Caco-2 (cell line): ENCODE measurements around the gene TRPM7. TPM values are rescaled to one million over a fixed set of nuclear protein-coding genes. Genes with fewer than 3 reads are reported as not detected.

Experiments
- BruUV-seq: library from RNA; stranded (reverse); fragments of 400-500 nt; replicated peaks from 2 replicates; lab custom pipeline; 2021; lab: Mats Ljungman, UMichigan
- CTCF ChIA-PET: fragments of 300-600 bp; sonication (Branson Sonifier 250); formaldehyde crosslinking; loops from one replicate; lab custom pipeline; 2022; ENCODE audit warnings: antibody characterized with exemption; lab: Charles Lee
- POLR2A ChIA-PET: fragments of 300-600 bp; sonication (Branson Sonifier 250); formaldehyde crosslinking; loops from one replicate; lab custom pipeline; 2022; ENCODE audit warnings: antibody characterized with exemption; lab: Charles Lee
- DNase-seq, 2 experiments: peaks; one replicate each; pipeline versions ENCODE4 v3.0.0 to v3.0.0-alpha.2; 2020 to 2022
- H3K27me3 ChIP-seq: replicated peaks from 2 replicates; pipeline ENCODE4 v1.6.0; 2011; ENCODE audit warnings: low read length; ENCODE audit not compliant: control insufficient read depth, insufficient read depth
- H3K36me3 ChIP-seq: 2 replicates; pipeline ENCODE4 v1.5.1; 2011; ENCODE audit warnings: low read length; ENCODE audit not compliant: control insufficient read depth, insufficient read depth
- H3K4me1 ChIP-seq: fragments of 250-450 bp; sonication (Bioruptor Pico); 2 replicates; pipeline ENCODE4 v1.5.1; 2020; ENCODE audit warnings: mild to moderate bottlenecking
- H3K4me3 ChIP-seq: 2 replicates; pipeline ENCODE4 v1.5.1; 2011; ENCODE audit warnings: low read depth, mild to moderate bottlenecking, control low read depth, low read length
- H3K9me3 ChIP-seq: fragments of 250-450 bp; sonication (Bioruptor Pico); 2 replicates; pipeline ENCODE4 v1.5.1; 2020; ENCODE audit warnings: mild to moderate bottlenecking, moderate library complexity
- H3K27ac Mint-ChIP-seq: one replicate; pipeline ENCODE4 v1.8.0; 2022; ENCODE audit warnings: mixed read lengths; ENCODE audit not compliant: unreplicated experiment
- H3K27me3 Mint-ChIP-seq: one replicate; pipeline ENCODE4 v1.8.0; 2022; ENCODE audit warnings: mixed read lengths; ENCODE audit not compliant: insufficient read depth, unreplicated experiment
- H3K36me3 Mint-ChIP-seq: one replicate; pipeline ENCODE4 v1.8.0; 2022; ENCODE audit warnings: mild to moderate bottlenecking, mixed read lengths; ENCODE audit not compliant: insufficient read depth, unreplicated experiment
- H3K4me1 Mint-ChIP-seq: one replicate; pipeline ENCODE4 v1.8.0; 2022; ENCODE audit warnings: low read depth, mixed read lengths; ENCODE audit not compliant: unreplicated experiment
- H3K4me3 Mint-ChIP-seq: one replicate; pipeline ENCODE4 v1.8.0; 2022; ENCODE audit warnings: mild to moderate bottlenecking, moderate library complexity, mixed read lengths; ENCODE audit not compliant: unreplicated experiment
- H3K9me3 Mint-ChIP-seq: one replicate; pipeline ENCODE4 v1.8.0; 2022; ENCODE audit warnings: mixed read lengths; ENCODE audit not compliant: unreplicated experiment
- CTCF ChIP-seq, 2 experiments: fragments of 200-600 bp in 1 of 2; IDR thresholded peaks; 1 replicate in 1 of 2; 2 replicates in 1 of 2; pipeline versions ENCODE4 v1.5.1 to v1.8.0; 2011 to 2022; ENCODE audit warnings: antibody characterized with exemption in 1 of 2, control low read depth in 1 of 2, inconsistent platforms in 1 of 2, low read depth in 1 of 2, low read length in 1 of 2, mild to moderate bottlenecking in 1 of 2, moderate library complexity in 1 of 2; ENCODE audit not compliant: insufficient read depth in 1 of 2, severe bottlenecking in 1 of 2, unreplicated experiment in 1 of 2
- intact Hi-C: fragments of 100-400 bp; cut with micrococcal nuclease; formaldehyde crosslinking; loops from one replicate; pipeline ENCODE4 v1.10.0; 2022; ENCODE audit not compliant: unreplicated experiment
- total RNA-seq: library from RNA; stranded (reverse); gene quantifications from 2 replicates; pipeline ENCODE4 v1.2.3, GENCODE V29; 2022

Gene TRPM7
- total RNA-seq, 1 experiment from 2014 or later, result 70.9 TPM

GRCh38 chr15:50707878-50708427 is 21.4 kb upstream of the TRPM7 start:
- Mint-ChIP-seq H3K9me3 (no peaks in the 10 kb centered on the region), H3K4me1 (no peaks in the 10 kb centered on the region), H3K27me3 (no peaks in the 10 kb centered on the region), H3K27ac (no peak overlapping the region), H3K36me3 (peaks cover 26% of the 10 kb centered on the region), H3K4me3 (no peak overlapping the region)
- ChIA-PET CTCF (no interaction called here), POLR2A (no interaction called here)
- Histone ChIP-seq H3K27me3 (no peaks in the 10 kb centered on the region), H3K4me1 (no peaks in the 10 kb centered on the region), H3K36me3 (no peaks in the 10 kb centered on the region), H3K4me3 (no peak overlapping the region), H3K9me3 (no peaks in the 10 kb centered on the region)
- no peak for DNase-seq
- BruUV-seq, result no TSS peak
- intact Hi-C loops, result no loop called here
- no peak for TF ChIP-seq CTCF (IDR thresholded peaks at IDR 0.05; ENCODE audit: insufficient read depth in 1 of 2, low read depth in 1 of 2, low read length in 1 of 2, severe bottlenecking in 1 of 2, unreplicated experiment in 1 of 2)

- CTCF ChIA-PET, result no interaction called here
- no peaks in the 10 kb centered on the region for H3K4me1 Mint-ChIP-seq
- no peaks in the 10 kb centered on the region for H3K9me3 Mint-ChIP-seq
- H3K27me3 Mint-ChIP-seq, result no peaks in the 10 kb centered on the region
- no peak overlapping the region for H3K27ac Mint-ChIP-seq
- Histone ChIP-seq H3K4me1 (no peaks in the 10 kb centered on the region), H3K27me3 (no peaks in the 10 kb centered on the region), H3K4me3 (no peak overlapping the region), H3K9me3 (no peaks in the 10 kb centered on the region), H3K36me3 (no peaks in the 10 kb centered on the region)
- BruUV-seq, result no TSS peak
- DNase-seq, result no peak
- H3K4me3 Mint-ChIP-seq, result no peak overlapping the region
- TF ChIP-seq CTCF (IDR thresholded peaks at IDR 0.05; ENCODE audit: insufficient read depth in 1 of 2, low read depth in 1 of 2, low read length in 1 of 2, severe bottlenecking in 1 of 2, unreplicated experiment in 1 of 2), result no peak
- peaks cover 23% of the 10 kb centered on the region for H3K36me3 Mint-ChIP-seq
- POLR2A ChIA-PET, result no interaction called here
- intact Hi-C loops, result no loop called here
These were observed 16.3 kb upstream of the TRPM7 start for GRCh38 chr15:50702762-50703334.

GRCh38 chr15:50698101-50698500 is 11.5 kb upstream of the TRPM7 start:
- Mint-ChIP-seq H3K36me3 (no peaks in the 10 kb centered on the region), H3K27me3 (no peaks in the 10 kb centered on the region), H3K4me3 (no peak overlapping the region), H3K27ac (no peak overlapping the region), H3K9me3 (no peaks in the 10 kb centered on the region), H3K4me1 (peaks cover 6% of the 10 kb centered on the region)
- no peaks in the 10 kb centered on the region for H3K36me3 ChIP-seq
- no TSS peak for BruUV-seq
- no peaks in the 10 kb centered on the region for H3K27me3 ChIP-seq
- no peak overlapping the region for H3K4me3 ChIP-seq
- H3K9me3 ChIP-seq, result no peaks in the 10 kb centered on the region
- no peak for DNase-seq
- H3K4me1 ChIP-seq, result peaks cover 4% of the 10 kb centered on the region
- ChIA-PET CTCF (no interaction called here), POLR2A (interaction anchor here (0.7 kb wide), 1 partner anchor 148 kb away, joined by 3 read pairs; no protein-coding TSS in a partner anchor)
- no peak for TF ChIP-seq CTCF (IDR thresholded peaks at IDR 0.05; ENCODE audit: insufficient read depth in 1 of 2, low read depth in 1 of 2, low read length in 1 of 2, severe bottlenecking in 1 of 2, unreplicated experiment in 1 of 2)
- intact Hi-C loops, result no loop called here
